ENCODE results near the gene ALPL. TPM values are rescaled to one million over a fixed set of nuclear protein-coding genes. Genes with fewer than 3 reads are reported as not detected.

ALPL gene
- total RNA-seq, 1 donor from 2014 or later: 1.0 TPM

DNA sequence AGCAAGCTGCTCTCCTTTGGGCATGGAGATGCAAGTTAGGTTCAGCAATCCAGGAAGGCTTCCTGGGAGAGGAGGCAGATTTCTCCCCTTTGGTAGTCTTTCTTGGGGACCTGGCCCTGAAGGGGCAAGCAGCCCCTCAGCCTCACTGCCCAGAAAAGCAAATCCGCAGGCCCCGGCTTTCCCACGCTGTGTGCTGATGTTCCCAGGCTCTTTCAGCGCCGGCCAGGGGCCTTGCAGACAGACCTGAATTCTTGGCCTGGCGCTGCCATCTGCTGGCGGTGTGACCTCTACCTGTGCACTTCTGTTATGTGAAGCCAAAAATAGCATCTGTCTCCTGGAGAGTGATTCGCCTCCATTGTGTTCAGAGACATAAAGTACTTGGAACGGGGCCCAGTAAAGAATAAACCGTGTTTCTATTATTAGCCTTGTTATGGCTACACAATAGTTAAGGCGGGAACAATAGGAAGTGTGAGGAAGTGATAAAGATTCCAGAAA, 64.8 kb downstream of the ALPL start:
- H3K4me3 ChIP-seq (ENCODE audit: low read length in 3 of 3): no peak overlapping the region
- H3K36me3 ChIP-seq (ENCODE audit: control insufficient read depth in 3 of 3, insufficient read depth in 3 of 3, low read length in 3 of 3): no peaks in the 10 kb centered on the region
- H3K9me3 ChIP-seq (ENCODE audit: control insufficient read depth in 3 of 3, low read length in 3 of 3): no peaks in the 10 kb centered on the region
- H3K27ac ChIP-seq (ENCODE audit: low read depth, low read length): peak overlapping the region; percentile 57
- peaks cover 7 to 19% (median 8%) of the 10 kb centered on the region in 3 donors for H3K4me1 ChIP-seq (ENCODE audit: control insufficient read depth in 3 of 3, insufficient read depth in 3 of 3, low read length in 3 of 3)
- no peak overlapping the region for H3K9ac ChIP-seq (ENCODE audit: low read depth in 1 of 3, low read length in 3 of 3)
- H3K27me3 ChIP-seq (ENCODE audit: control insufficient read depth in 3 of 3, insufficient read depth in 3 of 3, low read length in 3 of 3): peaks cover 6 to 29% (median 23%) of the 10 kb centered on the region in 3 donors

DNA sequence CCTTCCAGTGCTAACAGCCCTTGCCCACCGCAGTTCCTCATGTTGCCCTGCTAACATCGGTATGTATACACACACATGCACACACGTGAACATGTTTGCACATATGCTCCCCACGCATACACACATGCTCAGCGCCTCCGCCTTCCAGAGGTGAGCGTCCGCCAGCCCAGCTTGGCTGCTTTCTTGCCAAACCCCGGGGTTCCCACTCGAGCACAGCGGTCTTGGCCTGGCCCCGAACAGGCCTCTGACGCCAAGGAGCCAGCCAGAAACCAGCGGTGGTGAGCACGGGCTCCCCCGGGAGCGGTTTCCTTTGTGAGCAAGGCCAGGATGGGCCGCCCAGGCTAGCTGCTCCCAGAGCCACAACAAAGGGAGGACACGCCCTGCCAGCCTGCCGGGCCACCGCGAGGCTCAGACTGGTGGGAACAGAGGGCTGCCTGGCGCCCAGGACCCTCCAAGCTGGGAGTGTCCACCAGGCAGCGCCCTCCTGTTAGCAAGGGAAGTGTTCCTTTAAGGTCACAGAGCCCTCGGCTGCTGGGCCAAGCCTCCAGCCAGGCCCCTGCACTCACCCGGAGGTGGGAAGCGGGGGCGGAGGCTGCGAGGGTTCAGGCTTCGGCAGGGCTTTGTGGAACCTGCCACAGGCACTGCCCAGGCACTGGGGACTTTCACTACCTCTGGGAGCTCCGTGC, 65.4 kb downstream of the ALPL start:
- no peak overlapping the region for H3K9ac ChIP-seq (ENCODE audit: low read depth in 1 of 3, low read length in 3 of 3)
- no peaks in the 10 kb centered on the region for H3K36me3 ChIP-seq (ENCODE audit: control insufficient read depth in 3 of 3, insufficient read depth in 3 of 3, low read length in 3 of 3)
- no peaks in the 10 kb centered on the region for H3K9me3 ChIP-seq (ENCODE audit: control insufficient read depth in 3 of 3, low read length in 3 of 3)
- H3K4me1 ChIP-seq (ENCODE audit: control insufficient read depth in 3 of 3, insufficient read depth in 3 of 3, low read length in 3 of 3): peaks cover 7 to 19% (median 8%) of the 10 kb centered on the region in 3 donors
- peak overlapping the region in 2 of 3 donors; percentile 26 to 41 for H3K4me3 ChIP-seq (ENCODE audit: low read length in 3 of 3)
- peaks cover 6 to 29% (median 24%) of the 10 kb centered on the region in 3 donors for H3K27me3 ChIP-seq (ENCODE audit: control insufficient read depth in 3 of 3, insufficient read depth in 3 of 3, low read length in 3 of 3)
- peak overlapping the region; percentile 57 for H3K27ac ChIP-seq (ENCODE audit: low read depth, low read length)

DNA sequence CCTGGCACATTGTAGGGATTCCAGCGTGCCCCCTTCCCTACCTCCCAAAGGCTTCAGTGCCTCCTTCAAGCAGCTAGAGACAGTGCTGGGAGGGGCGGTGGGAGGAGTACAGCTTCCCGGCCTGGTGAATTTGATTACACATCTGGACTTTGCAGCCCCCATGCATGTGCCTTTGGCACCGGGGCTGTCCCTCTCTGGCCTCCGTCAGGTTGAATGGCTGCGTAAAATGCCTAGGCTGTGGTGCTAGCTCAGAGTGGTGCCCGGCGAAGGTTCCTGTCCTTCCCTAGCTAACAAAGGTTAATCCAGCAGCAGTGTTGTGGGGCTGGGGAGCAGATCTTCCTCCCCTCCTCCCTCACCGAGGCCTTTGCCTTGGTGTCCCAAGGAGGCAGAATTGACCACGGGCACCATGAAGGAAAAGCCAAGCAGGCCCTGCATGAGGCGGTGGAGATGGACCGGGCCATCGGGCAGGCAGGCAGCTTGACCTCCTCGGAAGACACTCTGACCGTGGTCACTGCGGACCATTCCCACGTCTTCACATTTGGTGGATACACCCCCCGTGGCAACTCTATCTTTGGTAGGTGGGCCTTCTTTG, 66.2 kb downstream of the ALPL start:
- no peaks in the 10 kb centered on the region for H3K9me3 ChIP-seq (ENCODE audit: control insufficient read depth in 3 of 3, low read length in 3 of 3)
- no peaks in the 10 kb centered on the region for H3K36me3 ChIP-seq (ENCODE audit: control insufficient read depth in 3 of 3, insufficient read depth in 3 of 3, low read length in 3 of 3)
- peaks cover 7 to 19% (median 8%) of the 10 kb centered on the region in 3 donors for H3K4me1 ChIP-seq (ENCODE audit: control insufficient read depth in 3 of 3, insufficient read depth in 3 of 3, low read length in 3 of 3)
- no peak overlapping the region for H3K9ac ChIP-seq (ENCODE audit: low read depth in 1 of 3, low read length in 3 of 3)
- no peak overlapping the region for H3K27ac ChIP-seq (ENCODE audit: low read depth, low read length)
- no peak overlapping the region for H3K4me3 ChIP-seq (ENCODE audit: low read length in 3 of 3)
- H3K27me3 ChIP-seq (ENCODE audit: control insufficient read depth in 3 of 3, insufficient read depth in 3 of 3, low read length in 3 of 3): peaks cover 6 to 29% (median 25%) of the 10 kb centered on the region in 3 donors

GRCh38 chr1:21576031-21576797, 67.0 kb downstream of the ALPL start:
- no peaks in the 10 kb centered on the region for H3K9me3 ChIP-seq (ENCODE audit: control insufficient read depth in 3 of 3, low read length in 3 of 3)
- H3K4me3 ChIP-seq (ENCODE audit: low read length in 3 of 3): no peak overlapping the region
- no peak overlapping the region for H3K27ac ChIP-seq (ENCODE audit: low read depth, low read length)
- peaks cover 6 to 29% (median 25%) of the 10 kb centered on the region in 3 donors for H3K27me3 ChIP-seq (ENCODE audit: control insufficient read depth in 3 of 3, insufficient read depth in 3 of 3, low read length in 3 of 3)
- H3K4me1 ChIP-seq (ENCODE audit: control insufficient read depth in 3 of 3, insufficient read depth in 3 of 3, low read length in 3 of 3): peaks cover 7 to 19% (median 8%) of the 10 kb centered on the region in 3 donors
- no peak overlapping the region for H3K9ac ChIP-seq (ENCODE audit: low read depth in 1 of 3, low read length in 3 of 3)
- H3K36me3 ChIP-seq (ENCODE audit: control insufficient read depth in 3 of 3, insufficient read depth in 3 of 3, low read length in 3 of 3): no peaks in the 10 kb centered on the region

- no peak overlapping the region for H3K9ac ChIP-seq (ENCODE audit: low read depth in 1 of 3, low read length in 3 of 3)
- peaks cover 6 to 29% (median 25%) of the 10 kb centered on the region in 3 donors for H3K27me3 ChIP-seq (ENCODE audit: control insufficient read depth in 3 of 3, insufficient read depth in 3 of 3, low read length in 3 of 3)
- no peak overlapping the region for H3K27ac ChIP-seq (ENCODE audit: low read depth, low read length)
- H3K4me3 ChIP-seq (ENCODE audit: low read length in 3 of 3): no peak overlapping the region
- H3K4me1 ChIP-seq (ENCODE audit: control insufficient read depth in 3 of 3, insufficient read depth in 3 of 3, low read length in 3 of 3): peaks cover 7 to 19% (median 8%) of the 10 kb centered on the region in 3 donors
- no peaks in the 10 kb centered on the region for H3K36me3 ChIP-seq (ENCODE audit: control insufficient read depth in 3 of 3, insufficient read depth in 3 of 3, low read length in 3 of 3)
- H3K9me3 ChIP-seq (ENCODE audit: control insufficient read depth in 3 of 3, low read length in 3 of 3): no peaks in the 10 kb centered on the region
These were observed 67.6 kb downstream of the ALPL start for GRCh38 chr1:21576798-21577187.

DNA sequence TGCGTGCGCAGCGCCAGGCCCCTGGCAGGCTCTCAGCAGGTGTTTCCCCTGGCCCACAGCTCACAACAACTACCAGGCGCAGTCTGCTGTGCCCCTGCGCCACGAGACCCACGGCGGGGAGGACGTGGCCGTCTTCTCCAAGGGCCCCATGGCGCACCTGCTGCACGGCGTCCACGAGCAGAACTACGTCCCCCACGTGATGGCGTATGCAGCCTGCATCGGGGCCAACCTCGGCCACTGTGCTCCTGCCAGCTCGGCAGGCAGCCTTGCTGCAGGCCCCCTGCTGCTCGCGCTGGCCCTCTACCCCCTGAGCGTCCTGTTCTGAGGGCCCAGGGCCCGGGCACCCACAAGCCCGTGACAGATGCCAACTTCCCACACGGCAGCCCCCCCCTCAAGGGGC, 68.1 kb downstream of the ALPL start:
- H3K4me1 ChIP-seq (ENCODE audit: control insufficient read depth in 3 of 3, insufficient read depth in 3 of 3, low read length in 3 of 3): peaks cover 7 to 19% (median 8%) of the 10 kb centered on the region in 3 donors
- no peaks in the 10 kb centered on the region for H3K9me3 ChIP-seq (ENCODE audit: control insufficient read depth in 3 of 3, low read length in 3 of 3)
- no peak overlapping the region for H3K9ac ChIP-seq (ENCODE audit: low read depth in 1 of 3, low read length in 3 of 3)
- no peak overlapping the region for H3K4me3 ChIP-seq (ENCODE audit: low read length in 3 of 3)
- H3K27ac ChIP-seq (ENCODE audit: low read depth, low read length): no peak overlapping the region
- peaks cover 6 to 26% (median 25%) of the 10 kb centered on the region in 3 donors for H3K27me3 ChIP-seq (ENCODE audit: control insufficient read depth in 3 of 3, insufficient read depth in 3 of 3, low read length in 3 of 3)
- no peaks in the 10 kb centered on the region for H3K36me3 ChIP-seq (ENCODE audit: control insufficient read depth in 3 of 3, insufficient read depth in 3 of 3, low read length in 3 of 3)

DNA sequence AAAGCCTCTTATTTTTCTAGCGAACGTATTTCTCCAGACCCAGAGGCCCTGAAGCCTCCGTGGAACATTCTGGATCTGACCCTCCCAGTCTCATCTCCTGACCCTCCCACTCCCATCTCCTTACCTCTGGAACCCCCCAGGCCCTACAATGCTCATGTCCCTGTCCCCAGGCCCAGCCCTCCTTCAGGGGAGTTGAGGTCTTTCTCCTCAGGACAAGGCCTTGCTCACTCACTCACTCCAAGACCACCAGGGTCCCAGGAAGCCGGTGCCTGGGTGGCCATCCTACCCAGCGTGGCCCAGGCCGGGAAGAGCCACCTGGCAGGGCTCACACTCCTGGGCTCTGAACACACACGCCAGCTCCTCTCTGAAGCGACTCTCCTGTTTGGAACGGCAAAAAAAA, 68.7 kb downstream of the ALPL start:
- Histone ChIP-seq H3K36me3 (ENCODE audit: control insufficient read depth in 3 of 3, insufficient read depth in 3 of 3, low read length in 3 of 3) (no peaks in the 10 kb centered on the region), H3K4me1 (ENCODE audit: control insufficient read depth in 3 of 3, insufficient read depth in 3 of 3, low read length in 3 of 3) (peaks cover 7 to 19% (median 8%) of the 10 kb centered on the region in 3 donors), H3K27ac (ENCODE audit: low read depth, low read length) (no peak overlapping the region), H3K4me3 (ENCODE audit: low read length in 3 of 3) (no peak overlapping the region), H3K9me3 (ENCODE audit: control insufficient read depth in 3 of 3, low read length in 3 of 3) (no peaks in the 10 kb centered on the region), H3K9ac (ENCODE audit: low read depth in 1 of 3, low read length in 3 of 3) (no peak overlapping the region), H3K27me3 (ENCODE audit: control insufficient read depth in 3 of 3, insufficient read depth in 3 of 3, low read length in 3 of 3) (peaks cover 6 to 22% (median 21%) of the 10 kb centered on the region in 3 donors)

DNA sequence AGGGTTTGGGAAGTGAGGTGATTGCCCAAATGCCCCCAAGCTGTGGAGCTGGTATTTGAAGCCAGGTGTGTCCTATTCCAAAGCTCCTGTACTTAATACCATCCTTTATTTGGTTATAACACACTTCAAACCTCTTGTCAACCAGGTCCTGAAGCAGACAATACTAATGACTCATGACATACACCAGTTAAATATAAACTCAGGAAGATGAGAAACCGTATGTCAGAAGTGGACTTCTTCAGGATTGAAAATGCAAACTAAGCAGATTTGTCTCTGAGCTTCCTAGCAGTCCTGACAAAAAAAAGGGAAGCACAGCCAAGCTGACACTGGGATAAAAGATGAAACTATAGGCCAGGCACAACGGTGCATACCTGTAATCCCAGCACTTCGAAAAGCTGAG, 70.6 kb downstream of the ALPL start:
- Histone ChIP-seq H3K27me3 (ENCODE audit: control insufficient read depth in 3 of 3, insufficient read depth in 3 of 3, low read length in 3 of 3) (peaks cover 16 to 29% (median 18%) of the 10 kb centered on the region in 3 donors), H3K9me3 (ENCODE audit: control insufficient read depth in 3 of 3, low read length in 3 of 3) (no peaks in the 10 kb centered on the region), H3K27ac (ENCODE audit: low read depth, low read length) (no peak overlapping the region), H3K36me3 (ENCODE audit: control insufficient read depth in 3 of 3, insufficient read depth in 3 of 3, low read length in 3 of 3) (no peaks in the 10 kb centered on the region), H3K4me3 (ENCODE audit: low read length in 3 of 3) (no peak overlapping the region), H3K9ac (ENCODE audit: low read depth in 1 of 3, low read length in 3 of 3) (no peak overlapping the region), H3K4me1 (ENCODE audit: control insufficient read depth in 3 of 3, insufficient read depth in 3 of 3, low read length in 3 of 3) (peaks cover under 1 to 6% (median 1%) of the 10 kb centered on the region in 3 donors)

GRCh38 chr1:21584096-21584495, 74.9 kb downstream of the ALPL start:
- H3K36me3 ChIP-seq (ENCODE audit: control insufficient read depth in 3 of 3, insufficient read depth in 3 of 3, low read length in 3 of 3): no peaks in the 10 kb centered on the region
- peaks cover 7 to 9% (median 8%) of the 10 kb centered on the region in 3 donors for H3K4me1 ChIP-seq (ENCODE audit: control insufficient read depth in 3 of 3, insufficient read depth in 3 of 3, low read length in 3 of 3)
- peaks cover 34 to 51% (median 42%) of the 10 kb centered on the region in 3 donors for H3K27me3 ChIP-seq (ENCODE audit: control insufficient read depth in 3 of 3, insufficient read depth in 3 of 3, low read length in 3 of 3)
- no peak overlapping the region for H3K27ac ChIP-seq (ENCODE audit: low read depth, low read length)
- H3K4me3 ChIP-seq (ENCODE audit: low read length in 3 of 3): no peak overlapping the region
- no peak overlapping the region for H3K9ac ChIP-seq (ENCODE audit: low read depth in 1 of 3, low read length in 3 of 3)
- H3K9me3 ChIP-seq (ENCODE audit: control insufficient read depth in 3 of 3, low read length in 3 of 3): no peaks in the 10 kb centered on the region

All from skeletal muscle tissue (tissue), 4 donors.